Endometrial microvascular endothelial cells (primary cell): Measurements from ENCODE around the gene AKT1. TPM values are rescaled to one million over a fixed set of nuclear protein-coding genes. Genes with fewer than 3 reads are reported as not detected.
"Not testable (repeated sequence)": the region's sequence is repeated elsewhere in the genome, so short reads cannot be mapped to it uniquely, and the experiment has no call there.

Source experiments
- in situ Hi-C: cut with HindIII; loops from 2 replicates; pipeline ENCODE4 v1.10.0; 2017; ENCODE audit warnings: low sequenced_read_pairs, low pct_unique_long_range_greater_than_20kb; ENCODE audit errors: inconsistent ontology term
- total RNA-seq: library from RNA; depleted of rRNA; stranded (reverse); fragments of >200 nt; gene quantifications from one replicate; pipeline ENCODE4 v1.2.3, GENCODE V29; 2015; ENCODE audit errors: inconsistent ontology term

AKT1 gene
- total RNA-seq, result 181 TPM

- in situ Hi-C loops, result no loop called here
Measured at GRCh38 chr14:104794993-104795780, at the start of gene AKT1. TSS of gene AKT1 (minus strand) at chr14:104795748. CDS start at chr14:104792643, 3,105 bp downstream.

DNA sequence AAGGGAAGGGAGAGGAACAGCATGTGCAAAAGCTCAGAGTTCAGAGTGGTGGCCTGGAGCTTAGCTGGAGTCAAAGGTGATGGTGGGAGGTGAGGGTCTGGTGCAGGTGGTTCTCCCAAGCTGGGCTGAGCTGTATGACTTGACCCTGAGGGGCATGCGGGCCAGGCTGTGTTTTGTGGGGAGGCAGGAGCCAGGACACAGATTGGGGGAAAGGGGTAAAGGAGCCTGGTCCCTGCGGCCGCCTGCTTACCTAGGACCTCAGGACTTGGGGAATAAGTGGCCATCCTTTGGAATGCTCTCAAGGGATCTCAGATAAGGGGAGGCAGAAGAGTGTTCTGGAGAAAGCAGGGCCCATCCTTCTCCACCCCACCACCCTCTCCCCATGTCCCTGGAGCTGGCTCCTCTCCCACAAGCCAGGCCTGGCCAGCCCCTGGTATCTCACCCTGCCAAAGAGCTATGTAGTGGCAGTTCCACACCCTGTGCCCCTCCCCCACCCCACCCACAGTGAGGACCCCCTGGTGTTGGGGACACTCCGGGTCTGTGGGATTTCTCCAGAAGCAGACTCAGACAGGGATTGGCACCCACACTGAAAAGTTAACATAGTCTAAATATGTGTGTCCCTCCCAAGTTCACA is 49.6 kb upstream of the AKT1 start:
- in situ Hi-C loops, result no loop called here

- in situ Hi-C loops, result no loop called here
Measured at GRCh38 chr14:104844306-104845032, 48.9 kb upstream of the AKT1 start.

- in situ Hi-C loops, result no loop called here
Measured at GRCh38 chr14:104843442-104844305, 48.1 kb upstream of the AKT1 start.

GRCh38 chr14:104843006-104843405 is 47.5 kb upstream of the AKT1 start:
- in situ Hi-C loops, result no loop called here

DNA sequence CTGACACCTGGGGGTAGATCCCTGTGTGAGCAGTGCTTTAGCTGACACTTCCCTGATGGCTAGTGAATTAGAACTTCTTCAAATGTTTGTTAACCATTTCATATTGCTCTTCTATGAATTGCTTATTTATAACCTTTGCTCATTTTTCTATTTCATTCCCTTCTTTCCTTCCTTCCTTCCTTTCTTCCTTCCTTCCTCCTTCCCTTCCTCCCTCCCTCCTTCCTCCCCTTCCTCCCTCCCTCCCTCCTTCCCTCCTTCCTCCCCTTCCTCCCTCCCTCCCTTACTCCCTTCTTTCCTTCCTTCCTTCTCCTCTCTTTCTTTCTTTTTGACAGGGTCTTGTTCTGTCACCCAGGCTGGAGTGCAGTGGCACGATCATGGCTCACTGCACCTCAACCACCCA is 46.2 kb upstream of the AKT1 start:
- in situ Hi-C loops, result no loop called here

DNA sequence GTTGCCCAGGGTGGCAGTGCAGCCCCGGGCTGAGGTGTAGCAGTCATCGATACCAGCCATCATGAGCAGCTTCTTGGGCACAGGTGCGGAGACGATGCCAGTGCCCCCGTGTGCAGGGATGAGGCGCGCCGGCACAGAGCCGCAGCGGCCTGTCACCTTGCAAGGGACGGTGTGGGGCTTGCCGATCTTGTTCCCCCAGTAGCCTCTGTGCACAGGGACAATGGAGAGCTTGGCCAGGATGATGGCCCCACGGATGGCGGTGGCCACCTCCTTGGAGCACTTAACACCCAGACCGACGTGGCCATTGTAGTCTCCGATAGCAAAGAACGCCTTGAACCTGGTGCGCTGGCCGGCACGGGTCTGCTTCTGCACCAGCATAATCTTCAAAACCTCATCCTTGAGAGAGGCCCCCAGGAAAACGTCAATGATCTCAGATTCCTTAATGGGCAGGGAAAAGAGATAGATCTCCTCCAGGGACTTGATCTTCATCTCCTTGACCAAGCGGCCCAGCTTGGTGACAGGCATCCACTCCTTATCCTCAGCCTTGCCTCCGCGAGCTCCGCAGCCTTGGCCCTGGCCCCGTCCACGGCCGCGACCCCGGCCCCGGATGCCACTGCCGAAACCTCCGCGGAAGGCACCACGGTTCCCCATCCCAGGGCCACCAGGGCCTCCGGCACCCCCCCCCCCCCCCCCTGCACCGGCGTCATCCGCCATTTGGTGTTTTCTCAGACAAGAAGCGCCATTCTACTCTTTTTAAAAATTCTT is 40.8 kb upstream of the AKT1 start:
- in situ Hi-C loops, result not testable (repeated sequence)

GRCh38 chr14:104830781-104831180 is 35.2 kb upstream of the AKT1 start:
- in situ Hi-C loops, result no loop called here

GRCh38 chr14:104827177-104828055 is 31.9 kb upstream of the AKT1 start:
- in situ Hi-C loops, result no loop called here

DNA sequence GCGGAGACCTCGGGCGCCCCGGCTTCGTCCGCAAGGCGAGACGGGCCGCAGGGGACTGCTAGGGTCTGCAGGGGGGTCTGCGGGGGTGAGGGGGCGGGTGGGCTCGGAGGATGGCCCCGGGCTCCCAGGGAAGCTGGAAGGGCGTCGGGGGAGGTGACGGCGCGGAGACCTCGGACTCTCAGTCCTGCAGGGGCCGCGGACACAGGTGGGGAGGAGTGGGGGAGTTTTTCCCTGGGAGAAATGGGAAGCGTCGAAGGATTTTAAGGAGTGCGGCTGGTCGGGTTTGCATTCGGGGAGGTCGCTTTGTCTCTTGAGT is 31.3 kb upstream of the AKT1 start:
- in situ Hi-C loops, result no loop called here

DNA sequence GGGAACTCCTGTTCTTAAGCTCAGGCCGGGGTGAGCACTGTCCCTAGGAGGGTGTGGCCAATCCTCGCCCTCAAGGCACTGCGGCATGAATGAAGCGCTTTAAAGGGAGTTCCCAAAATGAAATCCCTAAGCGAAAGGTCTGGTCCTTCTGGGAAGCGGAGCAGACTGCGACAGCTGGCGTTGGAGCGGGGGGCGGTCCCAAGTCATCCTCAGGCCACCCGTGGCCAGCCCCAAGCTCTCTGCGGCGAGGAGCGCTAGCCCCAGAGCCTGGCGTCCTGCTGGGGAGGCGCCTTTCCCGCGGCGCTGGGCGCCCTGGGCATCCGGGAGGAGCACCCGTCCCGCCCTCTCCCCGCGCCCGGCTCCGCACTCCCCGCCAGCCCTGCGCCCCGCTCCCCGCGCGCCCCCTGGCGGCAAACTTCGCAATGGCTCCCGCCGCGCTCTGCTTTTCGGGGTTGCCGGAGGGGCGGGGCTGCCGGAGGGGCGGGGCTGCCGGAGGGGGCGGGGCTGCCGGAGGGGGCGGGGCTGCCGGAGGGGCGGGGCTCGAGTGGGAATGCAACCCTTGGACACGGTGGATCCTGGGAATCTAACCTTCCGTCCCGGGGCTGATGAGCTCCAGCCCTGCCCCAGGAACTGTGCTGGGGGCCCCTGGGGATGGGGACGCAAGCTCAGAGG is 30.8 kb upstream of the AKT1 start:
- in situ Hi-C loops, result no loop called here

GRCh38 chr14:104824353-104824997 is 28.9 kb upstream of the AKT1 start:
- in situ Hi-C loops, result no loop called here

- in situ Hi-C loops, result no loop called here
Measured at GRCh38 chr14:104822821-104823615, 27.5 kb upstream of the AKT1 start.

GRCh38 chr14:104821971-104822608 is 26.5 kb upstream of the AKT1 start:
- in situ Hi-C loops, result no loop called here

- in situ Hi-C loops, result no loop called here
Measured at GRCh38 chr14:104821229-104821945, 25.8 kb upstream of the AKT1 start.
